ENCODE results near the gene PPP2R2C.

The PPP2R2C gene

DNA sequence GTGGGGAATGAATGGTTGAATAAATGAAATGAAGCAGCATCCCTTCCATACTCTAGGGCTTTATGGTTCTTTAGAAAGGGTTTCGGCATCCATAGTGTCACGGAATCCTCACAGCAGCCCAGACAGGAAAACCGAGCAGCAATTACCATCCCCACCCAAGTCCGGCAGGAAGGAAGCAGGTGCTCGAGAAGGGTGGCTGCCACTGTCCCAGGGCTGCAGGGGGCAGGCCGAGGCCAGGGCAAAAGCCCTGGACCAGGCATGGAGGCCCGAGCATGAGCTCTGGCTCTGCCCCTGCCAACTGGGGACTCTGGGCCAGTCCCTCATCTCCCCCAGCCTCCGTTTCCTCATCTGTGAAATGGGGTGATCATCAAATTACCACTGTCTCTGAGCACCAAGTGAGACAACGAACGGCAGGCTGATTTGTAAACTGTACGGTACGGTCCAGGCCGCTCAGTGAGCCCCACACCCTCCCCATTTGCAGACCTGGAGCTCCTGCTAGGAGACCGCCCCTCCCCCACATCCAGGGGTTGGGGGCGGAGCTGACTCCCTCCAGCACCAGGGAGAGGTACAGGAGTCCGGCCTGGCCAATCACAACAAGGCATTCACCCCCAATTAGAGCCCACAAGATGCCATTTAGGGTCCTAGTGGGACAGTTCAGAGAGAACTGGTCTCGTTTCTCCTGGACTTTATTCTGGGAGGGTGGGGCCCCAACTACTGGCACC lies 102.3 kb downstream of the PPP2R2C start:
- no peak for TF ChIP-seq CTCF (IDR thresholded peaks at IDR 0.05; ENCODE audit: extremely low read depth, missing control alignments)
- DNase-seq (ENCODE audit: low spot score) = no peak

DNA sequence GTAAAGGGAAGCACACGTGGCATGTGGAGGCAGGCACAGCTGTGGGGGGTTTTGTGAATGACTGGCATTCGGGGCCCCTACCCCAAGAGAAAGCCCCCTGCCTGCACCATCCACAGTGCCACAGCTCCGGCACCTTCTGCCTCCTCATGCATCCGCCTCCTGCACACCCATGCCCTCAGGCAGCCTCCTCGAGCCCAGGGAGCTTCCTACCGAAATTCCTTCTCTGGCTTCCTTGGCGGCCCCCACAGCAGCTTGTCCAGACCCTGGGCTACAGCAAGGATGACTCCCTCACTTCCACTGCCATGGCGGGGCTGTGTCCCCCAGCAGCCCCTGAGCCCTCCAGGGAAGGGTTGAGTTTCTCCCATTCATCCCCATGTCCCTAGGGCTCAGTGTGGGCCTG lies 102.9 kb downstream of the PPP2R2C start:
- TF ChIP-seq CTCF (IDR thresholded peaks at IDR 0.05; ENCODE audit: extremely low read depth, missing control alignments) = no peak
- DNase-seq (ENCODE audit: low spot score) = no peak

DNA sequence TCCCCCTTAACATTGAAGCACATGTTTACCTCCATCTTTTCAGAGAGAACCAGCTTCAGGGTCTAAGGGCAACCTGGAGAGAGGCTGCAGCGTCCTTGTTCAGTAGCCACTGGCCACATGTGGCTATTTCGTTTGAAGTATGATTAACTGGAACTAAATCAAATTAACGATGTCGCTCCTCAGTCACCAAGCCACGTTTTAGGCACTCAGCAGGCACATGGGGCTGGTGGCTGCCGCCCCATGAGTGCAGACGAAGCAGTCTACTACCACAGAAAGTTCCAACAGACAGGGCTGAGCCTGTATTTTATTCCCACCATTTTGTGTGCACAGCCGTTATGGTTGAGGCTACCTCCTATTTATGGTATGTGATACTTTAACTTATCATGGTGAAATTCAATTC lies 103.4 kb downstream of the PPP2R2C start:
- DNase-seq (ENCODE audit: low spot score) = no peak
- TF ChIP-seq CTCF (IDR thresholded peaks at IDR 0.05; ENCODE audit: extremely low read depth, missing control alignments) = no peak

DNA sequence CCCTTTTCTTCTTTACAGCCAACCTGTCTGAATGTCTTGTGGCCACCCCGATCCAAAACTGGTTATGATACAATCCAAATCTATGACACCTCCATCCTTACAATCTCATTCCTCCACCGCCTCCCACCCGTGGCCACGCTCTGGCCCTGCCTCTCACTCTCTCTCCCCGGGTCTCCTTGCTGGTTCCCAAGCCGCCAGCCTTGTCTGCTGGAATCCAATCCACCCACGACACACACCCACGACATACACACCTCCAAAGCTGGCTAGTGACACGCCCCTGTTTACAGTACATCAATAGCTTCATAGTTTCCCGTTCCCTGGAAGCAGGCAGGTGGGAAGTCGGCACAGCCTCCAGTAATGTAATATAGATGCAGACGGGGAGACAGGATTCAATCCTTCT lies 103.8 kb downstream of the PPP2R2C start:
- no peak for TF ChIP-seq CTCF (IDR thresholded peaks at IDR 0.05; ENCODE audit: extremely low read depth, missing control alignments)
- DNase-seq (ENCODE audit: low spot score) = no peak

DNA sequence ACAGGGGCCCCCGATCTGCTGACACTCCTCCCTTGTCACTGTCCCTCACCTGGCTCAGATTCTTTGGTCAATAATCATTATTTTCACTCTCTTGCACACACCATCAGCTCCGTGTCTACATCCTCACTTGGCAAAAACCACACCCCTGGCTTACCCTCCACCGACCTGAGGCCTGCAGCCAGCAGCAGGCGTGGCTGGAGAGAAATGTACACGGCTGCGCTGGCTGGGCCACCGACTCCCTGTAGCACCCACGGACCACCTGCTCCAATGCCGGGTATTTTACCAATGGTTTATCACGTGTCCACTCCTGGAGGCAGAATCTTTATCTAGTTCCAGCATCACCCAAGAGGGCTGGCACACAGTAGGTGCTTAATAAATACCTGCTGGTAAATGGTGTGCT lies 104.3 kb downstream of the PPP2R2C start:
- no peak for DNase-seq (ENCODE audit: low spot score)
- TF ChIP-seq CTCF (IDR thresholded peaks at IDR 0.05; ENCODE audit: extremely low read depth, missing control alignments) = no peak

- DNase-seq (ENCODE audit: low spot score) = no peak
- TF ChIP-seq CTCF (IDR thresholded peaks at IDR 0.05; ENCODE audit: extremely low read depth, missing control alignments) = no peak
Measured at GRCh38 chr4:6367371-6367851, 105.0 kb downstream of the PPP2R2C start.

- no peak for TF ChIP-seq CTCF (IDR thresholded peaks at IDR 0.05; ENCODE audit: extremely low read depth, missing control alignments)
Measured at GRCh38 chr4:6366581-6366980, 105.8 kb downstream of the PPP2R2C start.

More at GRCh38 chr4:6366581-6366980, 105.8 kb downstream of the PPP2R2C start:
- no peak for DNase-seq (ENCODE audit: low spot score)

All from GM20000 (cell line).